ENCODE measurements around the gene RNASE12.
"Not testable (repeated sequence)": the region's sequence is repeated elsewhere in the genome, so short reads cannot be mapped to it uniquely, and the experiment has no call there.

RNASE12 gene

GRCh38 chr14:20613094-20614037 is 22.2 kb upstream of the RNASE12 start:
- peak; percentile 93 to 95 for DNase-seq

- DNase-seq = no peak
Observed at GRCh38 chr14:20612403-20612802, 21.2 kb upstream of the RNASE12 start.

- DNase-seq = no peak
Observed at GRCh38 chr14:20611277-20611676, 20.1 kb upstream of the RNASE12 start.

GRCh38 chr14:20610002-20610765 is 19.0 kb upstream of the RNASE12 start:
- peak; percentile 47 to 50 for DNase-seq

- peak; percentile 87 to 92 for DNase-seq
Observed at GRCh38 chr14:20609215-20610001, 18.2 kb upstream of the RNASE12 start.

GRCh38 chr14:20608383-20609110 is 17.4 kb upstream of the RNASE12 start:
- no peak for DNase-seq

- DNase-seq = no peak
Observed at GRCh38 chr14:20607617-20608016, 16.4 kb upstream of the RNASE12 start.

GRCh38 chr14:20606902-20607242 is 15.7 kb upstream of the RNASE12 start:
- DNase-seq = no peak

GRCh38 chr14:20606190-20606901 is 15.2 kb upstream of the RNASE12 start:
- DNase-seq = peak; percentile 43 to 53

- no peak for DNase-seq
Observed at GRCh38 chr14:20603813-20604690, 12.9 kb upstream of the RNASE12 start.

- DNase-seq = no peak
Observed at GRCh38 chr14:20602583-20602982, 11.4 kb upstream of the RNASE12 start.

GRCh38 chr14:20601522-20601921 is 10.3 kb upstream of the RNASE12 start:
- no peak for DNase-seq

- no peak for DNase-seq
Observed at GRCh38 chr14:20597108-20597507, 5.9 kb upstream of the RNASE12 start.

- not testable (repeated sequence) for DNase-seq
Observed at GRCh38 chr14:20595726-20596125, 4.5 kb upstream of the RNASE12 start.

- DNase-seq = no peak
Observed at GRCh38 chr14:20592574-20592973, 1.4 kb upstream of the RNASE12 start.

GRCh38 chr14:20587489-20588154 is 3.6 kb downstream of the RNASE12 start, which contains the start of gene RNASE11:
Gene RNASE11 (minus strand): TSS chr14:20588001.
- DNase-seq = no peak

GRCh38 chr14:20583908-20584307 is 7.3 kb downstream of the RNASE12 start:
- no peak for DNase-seq

- DNase-seq = no peak
Observed at GRCh38 chr14:20583142-20583541, 8.0 kb downstream of the RNASE12 start.

- no peak for DNase-seq
Observed at GRCh38 chr14:20580242-20580641, 10.9 kb downstream of the RNASE12 start.
